NCI-H2107 treated with DMSO at 0.1 percent for 48 hours (cell line): ENCODE data around the gene COL18A1.

Experiments used
- DNase-seq: peaks from one replicate; lab custom pipeline; 2025; ENCODE audit not compliant: unreplicated experiment; lab: John Stamatoyannopoulos, UW

Gene COL18A1

DNA sequence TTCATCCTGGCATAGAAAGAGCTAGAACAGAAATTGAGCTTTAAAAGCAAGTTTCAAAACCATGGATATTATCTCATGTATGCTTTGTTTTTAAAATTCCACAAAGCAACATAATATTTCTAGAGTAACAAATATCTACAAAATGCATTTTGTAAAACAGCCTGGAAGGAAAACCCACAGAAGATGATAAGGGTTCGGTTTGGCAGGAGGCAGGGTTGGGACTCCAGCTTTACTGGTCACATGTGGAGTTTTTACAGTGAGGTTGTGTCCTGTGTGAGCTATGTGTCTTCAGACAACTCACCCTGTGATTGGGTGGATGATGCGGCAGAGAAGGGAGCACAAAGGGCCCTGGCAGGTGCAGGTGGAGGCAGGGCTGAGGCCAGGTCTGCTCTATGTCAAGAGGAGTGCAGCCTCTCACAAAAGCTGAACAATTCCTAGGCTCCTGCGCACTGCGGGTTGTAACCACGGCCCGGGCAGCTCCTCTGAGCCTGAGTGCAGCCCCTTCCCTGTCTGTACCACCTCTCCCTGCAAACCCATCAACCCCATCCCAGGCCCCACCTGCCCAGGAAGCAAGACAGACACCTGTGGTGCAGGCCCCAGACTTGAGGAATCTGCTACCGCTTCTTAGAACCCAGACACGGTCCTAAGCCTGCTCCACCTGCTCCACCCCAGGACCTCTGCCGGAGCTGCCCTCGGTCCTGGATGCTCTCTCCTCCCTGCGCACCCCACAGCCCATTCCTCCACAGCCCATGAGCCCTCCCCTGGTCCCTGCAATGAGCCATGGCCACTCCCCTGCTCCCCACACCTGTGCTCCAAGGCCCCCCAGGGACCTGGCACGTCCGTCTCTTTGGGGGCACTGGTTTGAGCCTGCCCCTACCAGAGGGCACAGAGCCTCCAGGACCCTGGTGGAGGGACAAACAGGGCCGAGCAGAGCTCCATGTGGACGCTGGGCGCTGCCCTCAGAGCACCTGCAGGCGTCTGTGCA lies 2.8 kb upstream of the COL18A1 start:
- DNase-seq: no peak

DNA sequence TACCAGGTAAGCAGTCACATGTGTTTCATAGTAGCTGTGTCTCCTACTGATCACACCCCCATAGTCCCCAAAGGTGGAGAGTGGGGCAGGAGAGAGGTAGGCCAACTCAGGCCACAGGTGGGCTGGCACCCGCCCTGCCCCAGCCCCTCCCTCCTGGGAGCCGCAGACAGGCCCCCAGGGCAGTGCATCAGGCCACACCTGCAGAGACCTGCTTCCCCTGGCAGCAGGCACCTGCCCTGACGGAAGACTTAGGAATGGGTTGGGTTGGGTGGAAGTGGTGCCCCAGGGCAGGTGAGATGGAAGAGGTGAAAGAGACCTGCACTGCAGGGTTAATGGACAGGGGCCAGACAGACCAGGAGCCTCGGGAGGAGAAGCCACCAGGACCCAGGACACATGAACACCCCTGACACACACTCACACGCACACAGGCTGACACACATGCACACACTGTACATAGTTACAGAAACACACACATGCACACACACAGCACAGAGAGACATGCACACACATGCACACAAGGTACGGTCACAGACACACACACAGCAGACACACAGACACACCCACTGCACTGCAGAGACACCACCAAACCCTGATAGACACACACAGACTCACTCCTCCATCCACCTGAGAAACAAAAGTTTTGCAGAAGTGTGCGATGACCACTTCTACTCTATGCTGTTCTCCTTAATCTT lies 1.7 kb upstream of the COL18A1 start:
- DNase-seq: no peak

DNA sequence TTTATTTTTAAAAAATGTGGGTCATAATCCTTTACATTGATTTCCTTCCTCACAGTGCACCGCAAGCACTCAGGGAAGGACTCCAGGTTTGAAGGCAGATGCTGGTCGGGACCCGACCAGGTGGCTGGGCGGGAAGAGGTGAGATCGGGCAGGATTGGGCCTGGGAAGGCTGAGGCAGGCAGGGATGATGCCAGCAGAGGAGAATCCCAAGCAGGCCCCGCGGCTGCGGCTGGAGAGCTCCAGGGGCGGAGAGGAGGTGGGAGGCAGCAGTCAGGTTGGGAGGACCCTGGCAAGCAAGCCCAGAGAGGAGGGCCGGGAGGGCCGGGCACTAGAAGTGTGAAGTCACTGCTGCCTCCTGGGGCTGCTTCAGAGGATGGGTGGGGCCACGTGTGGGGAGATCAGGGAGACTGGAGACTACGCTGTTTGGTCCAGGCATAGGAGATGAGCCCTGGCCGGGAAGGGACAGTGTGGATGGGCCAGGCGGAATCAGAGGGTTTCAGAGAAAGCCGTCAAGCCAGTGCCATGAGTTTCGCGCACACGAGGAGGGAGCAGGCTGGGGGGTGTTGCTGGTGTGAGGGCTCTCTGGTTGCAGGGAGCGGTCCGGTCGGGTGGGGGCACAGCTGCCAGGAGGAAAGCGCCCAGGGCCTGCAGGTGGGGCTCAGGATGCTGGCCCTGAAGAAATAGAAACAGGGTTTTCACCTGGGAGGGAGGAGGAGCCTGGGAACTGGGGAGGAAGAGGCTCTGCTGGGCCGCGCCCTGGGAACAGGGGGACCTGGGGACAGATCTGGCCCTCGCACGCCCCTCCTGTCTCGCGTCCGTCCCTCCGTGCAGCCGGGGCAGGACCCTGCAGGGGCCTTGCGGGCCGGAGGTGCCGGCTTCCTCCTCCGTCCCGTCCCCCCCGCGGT lies 888 bp upstream of the COL18A1 start:
- no peak for DNase-seq

DNA sequence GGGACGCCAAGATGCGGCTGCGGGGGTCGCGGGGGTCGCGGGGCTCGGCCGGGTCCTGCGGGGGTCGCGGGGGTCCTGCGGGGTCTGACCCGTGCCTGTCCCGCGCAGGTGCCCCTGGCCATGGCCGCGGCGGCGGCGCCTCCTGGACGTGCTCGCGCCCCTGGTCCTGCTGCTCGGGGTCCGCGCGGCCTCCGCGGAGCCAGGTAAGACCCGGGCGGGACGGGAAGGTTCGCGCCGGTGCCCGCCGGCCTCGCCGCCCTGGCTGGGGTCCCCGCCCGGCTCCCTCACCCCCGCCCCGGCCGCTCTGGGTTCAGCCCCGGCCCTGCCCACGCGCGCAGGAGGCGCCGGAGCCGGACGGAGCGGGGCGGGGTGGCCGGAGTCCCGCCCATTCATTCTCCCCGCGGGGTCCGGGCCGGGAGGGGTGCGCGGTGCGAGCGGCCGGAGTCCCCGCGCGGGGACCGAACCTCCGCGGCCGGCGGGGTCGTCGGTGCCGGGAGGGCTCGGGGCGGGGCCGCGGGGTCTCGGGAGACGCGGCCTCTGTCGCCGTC lies 380 bp downstream of the COL18A1 start:
- no peak for DNase-seq

DNA sequence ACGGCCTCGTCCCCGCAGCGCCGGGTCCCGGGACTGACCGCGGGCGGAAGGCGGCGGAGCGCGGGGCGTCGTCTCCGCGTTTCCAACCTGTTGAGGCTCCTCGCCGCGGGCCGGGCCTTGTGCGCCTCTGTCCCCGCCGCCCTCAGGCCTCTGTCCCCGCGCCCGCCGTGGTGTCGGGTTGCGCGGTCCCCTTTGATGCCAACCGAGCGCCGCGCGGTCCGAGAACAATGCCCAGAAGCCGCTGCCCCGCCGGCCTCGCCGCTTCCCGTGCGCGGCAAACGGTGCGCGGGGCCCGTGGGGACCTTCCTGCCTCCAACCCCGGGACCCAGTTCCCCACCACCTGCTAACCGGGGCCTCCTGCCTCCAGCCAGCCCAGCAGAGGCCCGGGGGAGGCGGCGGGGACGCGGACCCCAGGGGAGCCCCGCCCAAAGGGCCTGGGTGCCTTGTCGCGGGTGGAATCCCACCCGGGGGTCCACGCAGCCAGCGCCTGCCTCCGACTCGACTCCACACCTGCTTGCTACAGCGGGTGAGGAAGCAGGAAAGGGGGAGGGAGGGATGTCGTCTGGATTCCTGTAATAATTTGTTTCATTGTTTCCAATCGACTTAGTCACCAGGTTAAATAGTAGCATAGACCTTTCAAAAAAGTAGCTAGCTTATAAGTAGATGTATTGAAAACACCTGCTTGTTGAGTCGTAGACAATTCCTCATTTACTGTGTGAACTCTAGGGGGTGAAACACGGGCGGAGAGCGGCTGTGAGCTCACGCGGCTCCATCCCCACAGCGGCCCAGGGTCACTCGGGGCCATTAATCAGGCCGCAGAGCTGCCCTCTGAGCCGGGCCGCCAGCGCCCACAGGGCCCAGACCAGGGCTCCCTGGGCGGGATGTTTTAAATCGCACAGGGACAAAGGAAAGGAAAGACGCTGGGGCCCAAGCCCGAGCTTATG lies 1.1 kb downstream of the COL18A1 start:
- DNase-seq: no peak

DNA sequence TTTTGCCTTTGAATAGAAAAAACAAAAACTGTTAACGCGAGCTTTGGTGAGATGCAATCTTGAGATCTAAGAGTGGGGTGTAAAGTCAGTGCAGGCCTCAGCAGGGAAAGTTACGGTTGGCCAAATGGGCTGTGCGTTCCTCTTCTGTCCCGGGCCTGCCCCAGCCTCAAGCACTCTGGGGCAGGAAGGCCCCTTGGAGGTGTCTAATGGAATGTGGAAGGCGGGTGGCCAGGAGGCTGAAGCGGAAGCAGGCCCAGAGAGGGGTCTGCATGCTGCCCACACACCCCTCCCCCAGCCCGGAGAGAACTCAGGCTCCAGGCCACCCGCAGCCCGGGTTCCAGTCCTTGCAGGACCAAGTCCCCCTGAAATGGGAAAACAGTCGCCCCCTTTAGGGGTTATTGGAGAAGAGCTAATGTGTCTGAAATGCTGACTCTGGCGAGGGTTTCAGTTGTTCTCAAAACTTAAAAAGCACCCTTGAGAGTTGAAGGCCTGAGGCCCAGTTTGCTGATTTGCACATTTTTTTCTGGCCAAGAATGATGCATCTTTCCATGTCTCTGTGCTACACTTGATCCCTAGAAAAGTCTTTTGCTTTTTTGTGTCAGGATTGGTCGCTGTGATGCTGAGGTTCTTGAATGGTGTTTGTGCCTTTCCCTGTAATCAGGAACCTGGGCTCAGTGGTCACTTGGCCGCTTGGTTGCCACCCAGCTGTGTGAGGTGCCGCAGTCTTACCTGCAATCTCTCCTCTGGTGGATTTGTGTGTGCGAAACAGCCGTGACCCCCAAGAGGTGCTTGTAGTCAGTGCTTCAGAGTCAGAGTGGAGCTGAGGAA lies 2.0 kb downstream of the COL18A1 start:
- DNase-seq: no peak

DNA sequence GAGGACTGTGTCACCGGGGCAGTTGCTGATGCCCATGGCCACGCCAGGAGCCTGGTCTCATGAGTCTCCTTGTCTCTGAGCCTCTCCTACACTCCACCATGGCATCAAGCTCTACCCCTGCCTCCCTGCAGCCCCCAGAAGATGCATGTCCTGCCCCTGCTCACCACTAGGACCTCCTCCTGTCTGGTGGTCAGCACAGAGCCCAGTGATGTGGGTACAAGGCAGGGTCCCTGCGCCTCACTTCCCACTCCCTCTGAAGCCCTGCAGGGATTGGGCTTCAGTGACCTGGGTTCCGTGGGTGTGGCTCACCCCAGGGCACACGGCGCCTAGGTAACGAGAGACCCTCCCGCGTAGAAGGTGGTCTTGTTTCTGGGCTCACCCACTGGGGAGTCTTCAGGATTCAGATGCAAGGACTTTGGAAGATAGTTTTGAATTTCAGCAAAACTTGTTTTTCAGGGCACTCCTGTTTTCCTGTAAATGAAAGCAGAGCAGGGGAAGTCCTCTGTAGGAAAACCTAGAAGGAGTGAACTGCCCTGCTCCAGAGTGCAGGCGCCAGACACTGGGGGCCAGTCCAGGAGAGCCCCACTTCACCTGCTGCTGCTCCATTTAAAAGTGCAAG lies 2.8 kb downstream of the COL18A1 start:
- DNase-seq: no peak

DNA sequence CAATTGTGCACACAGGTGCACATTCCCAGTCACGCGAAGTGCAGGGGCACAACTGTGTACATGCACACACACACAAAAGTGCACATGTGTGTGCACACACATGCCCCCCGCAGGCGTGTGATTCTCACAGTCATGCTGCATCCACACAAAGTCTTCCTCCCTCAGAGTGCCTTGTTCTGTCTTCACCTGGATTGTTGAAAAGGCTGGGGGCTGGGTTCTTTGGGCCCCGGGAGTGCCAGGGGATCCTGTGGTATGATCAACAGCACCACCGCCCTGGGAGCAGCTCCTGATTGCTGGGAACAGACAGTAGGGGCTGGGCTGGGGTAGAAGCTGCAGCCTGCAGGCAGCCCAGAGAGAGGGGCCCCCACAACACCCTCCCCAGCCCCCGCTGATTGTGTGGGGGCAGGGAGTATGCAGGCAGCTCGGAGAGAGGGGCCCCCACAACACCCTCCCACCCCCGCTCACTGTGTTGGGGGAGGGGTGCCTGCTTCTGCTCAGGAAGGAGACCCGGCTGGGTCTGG lies 3.4 kb downstream of the COL18A1 start:
- DNase-seq: no peak

DNA sequence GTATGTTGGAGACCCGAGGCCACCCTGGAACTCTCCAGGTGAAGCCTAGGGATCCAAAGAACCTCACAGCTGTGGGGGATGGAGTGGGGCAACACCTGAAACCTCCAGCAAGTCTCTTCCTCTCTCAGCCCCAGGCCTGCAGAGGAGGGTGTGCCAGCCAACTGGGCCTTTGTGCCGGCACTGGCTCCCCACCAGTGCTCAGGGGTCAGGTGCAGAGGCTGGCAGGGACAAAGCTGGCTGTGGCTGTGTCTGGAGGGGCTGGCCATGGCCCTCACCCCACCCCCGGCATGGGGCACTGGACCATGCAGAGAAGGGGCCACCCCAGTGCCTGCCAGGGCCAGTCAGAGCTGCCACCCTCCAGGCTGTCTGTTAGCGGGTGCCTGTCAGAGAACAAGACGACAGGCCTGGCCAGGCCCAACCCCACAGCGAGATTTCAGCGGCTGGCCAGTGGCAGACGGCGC lies 3.9 kb downstream of the COL18A1 start:
- DNase-seq: no peak

DNA sequence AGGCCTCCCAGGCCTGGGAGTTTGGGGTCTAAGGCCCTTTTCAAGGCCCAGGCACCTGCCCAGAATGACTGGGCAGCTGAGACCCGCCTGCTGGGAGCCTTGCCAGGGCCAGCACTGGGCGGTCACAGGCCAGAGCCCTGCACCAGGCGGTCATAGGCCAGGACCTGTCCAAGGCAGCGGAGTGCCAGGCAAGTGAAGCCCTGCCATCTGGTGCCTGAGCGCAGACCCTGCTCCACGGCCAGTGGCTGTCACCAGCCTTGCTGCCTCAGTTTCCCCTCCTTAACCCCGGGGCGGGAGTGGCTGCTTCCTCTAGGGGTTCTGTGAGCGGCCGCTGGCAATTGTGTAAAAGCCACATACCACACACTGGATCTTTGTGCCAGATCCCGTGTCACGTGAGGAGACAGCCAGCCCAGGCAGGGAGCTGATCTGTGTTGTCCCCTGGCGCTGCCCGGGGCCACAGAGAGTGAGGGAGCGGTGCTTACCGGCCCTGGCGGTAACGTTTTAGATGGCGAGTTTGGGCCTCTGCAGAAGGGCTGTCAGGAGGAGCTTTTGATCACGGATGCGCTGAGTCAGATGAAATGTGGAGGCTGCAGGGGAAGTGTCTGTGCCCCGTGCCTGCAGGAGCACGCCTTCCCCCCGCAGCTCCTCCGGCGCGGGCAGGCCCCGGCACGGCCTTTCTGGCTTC lies 4.6 kb downstream of the COL18A1 start:
- DNase-seq: no peak

DNA sequence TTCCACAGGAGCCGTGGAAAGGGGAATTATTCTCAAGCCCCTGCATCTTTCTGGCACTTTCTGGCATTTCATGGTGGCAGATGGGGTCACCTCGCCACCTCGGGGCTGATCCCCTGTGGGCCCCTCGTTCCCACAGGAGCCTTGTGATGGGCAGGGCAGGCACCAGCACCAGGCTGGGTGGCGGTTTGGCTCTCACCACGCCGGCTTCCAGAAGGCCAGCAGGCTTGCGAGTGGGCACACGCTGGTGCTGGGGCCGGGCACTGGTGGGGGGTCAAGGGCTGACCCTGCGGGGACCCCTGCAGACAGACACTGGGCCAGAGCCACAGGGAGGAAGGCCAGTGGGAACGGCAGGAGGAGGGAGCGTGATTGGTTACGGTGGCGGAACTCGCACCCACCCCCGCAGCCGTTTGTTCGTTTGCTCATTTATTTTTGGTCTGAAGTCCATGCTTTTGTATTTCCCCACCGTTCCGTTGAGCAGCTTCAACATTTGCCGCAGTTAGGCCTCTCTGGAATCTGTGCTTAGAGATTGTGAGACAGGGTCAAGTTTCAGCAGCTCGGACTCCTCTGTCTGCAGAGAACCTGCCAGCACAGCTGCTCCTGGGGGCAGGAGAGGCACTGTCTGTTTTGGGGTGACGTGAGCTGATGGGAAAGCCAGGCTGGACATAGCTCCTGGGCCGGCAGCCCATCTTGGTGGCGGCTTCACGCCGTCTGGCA lies 5.3 kb downstream of the COL18A1 start:
- DNase-seq: no peak

DNA sequence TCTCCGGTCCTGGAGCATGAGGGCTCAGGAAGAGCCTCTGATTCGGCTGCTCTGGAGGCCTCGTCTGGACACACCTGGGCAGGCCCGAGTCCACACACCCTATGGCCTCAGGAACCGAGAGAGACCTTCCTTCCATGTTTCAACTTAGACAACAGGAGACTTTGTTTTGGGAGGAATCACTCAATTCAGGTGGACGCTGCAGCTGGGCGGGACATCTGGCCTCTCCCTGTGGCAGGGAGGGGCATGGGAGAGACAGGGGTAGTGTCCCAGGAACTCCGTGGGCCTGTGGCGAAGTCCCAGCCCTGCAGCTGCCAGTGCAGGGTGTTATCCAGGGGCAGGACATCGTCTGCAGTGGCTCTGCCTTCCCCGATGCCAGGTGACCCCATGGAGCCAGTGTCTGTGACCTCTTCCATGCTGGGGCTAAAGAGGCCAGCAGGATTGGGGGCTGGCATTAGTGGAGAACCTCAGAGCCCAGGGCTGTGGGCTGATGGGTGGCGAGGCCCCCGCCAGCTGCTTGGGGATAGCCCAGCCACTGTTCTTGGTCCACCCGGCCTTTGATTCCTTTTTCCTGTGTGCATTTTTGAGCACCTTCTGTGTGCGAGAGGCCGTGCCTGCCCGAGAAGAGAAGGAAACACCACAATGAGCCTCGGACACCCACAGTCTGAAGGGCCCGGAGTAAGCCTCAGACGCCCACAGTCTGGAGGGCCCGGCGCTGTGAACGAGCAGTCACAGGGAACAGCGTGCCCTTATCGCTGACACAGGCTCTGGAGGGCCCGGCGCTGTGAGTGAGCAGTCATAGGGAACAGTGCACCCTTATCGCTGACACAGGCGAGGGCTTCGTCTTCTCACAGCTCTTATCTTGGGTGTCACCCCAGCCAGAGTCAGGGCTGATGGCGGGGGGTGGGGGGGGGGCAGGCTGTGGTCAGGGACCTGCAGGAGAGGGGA lies 6.2 kb downstream of the COL18A1 start:
- DNase-seq: no peak

DNA sequence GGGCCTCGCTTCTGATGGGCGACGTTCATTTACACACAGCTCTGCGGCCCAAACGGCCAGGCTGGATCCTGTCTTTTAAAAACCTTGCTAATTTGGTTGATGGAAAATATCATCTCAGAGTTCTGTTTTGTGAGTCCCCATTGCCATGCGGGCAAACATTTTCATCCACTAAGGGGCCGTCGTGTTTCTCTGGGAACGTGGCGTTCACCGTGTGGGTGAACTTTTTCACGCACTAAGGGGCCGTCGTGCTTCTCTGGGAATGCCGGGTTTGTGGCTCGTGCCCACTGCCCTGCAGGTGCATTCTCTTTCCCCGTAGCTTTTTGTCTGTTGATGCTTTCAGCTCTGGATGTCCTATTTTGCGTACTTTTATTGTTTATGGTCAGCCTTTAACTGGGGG lies 6.8 kb downstream of the COL18A1 start:
- no peak for DNase-seq

DNA sequence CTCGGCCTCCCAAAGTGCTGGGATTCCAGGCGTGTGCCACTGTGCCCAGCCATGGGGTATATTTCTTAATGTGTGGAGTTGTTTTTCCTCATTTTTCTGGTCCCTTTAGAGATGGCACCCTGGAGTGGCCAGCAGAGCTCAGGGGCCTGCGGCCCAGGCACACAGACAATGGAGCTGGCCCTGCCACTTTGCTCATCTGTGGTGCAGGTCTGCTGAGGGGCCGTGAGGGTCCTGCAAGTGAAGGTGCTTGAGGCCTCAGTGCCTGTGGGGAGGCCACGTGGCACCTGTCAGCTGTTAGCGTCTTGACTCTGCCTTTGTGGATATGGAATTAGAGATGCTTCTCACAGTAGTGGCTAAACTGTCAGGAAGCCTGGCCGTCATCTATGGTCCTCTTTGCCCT lies 7.5 kb downstream of the COL18A1 start:
- no peak for DNase-seq

DNA sequence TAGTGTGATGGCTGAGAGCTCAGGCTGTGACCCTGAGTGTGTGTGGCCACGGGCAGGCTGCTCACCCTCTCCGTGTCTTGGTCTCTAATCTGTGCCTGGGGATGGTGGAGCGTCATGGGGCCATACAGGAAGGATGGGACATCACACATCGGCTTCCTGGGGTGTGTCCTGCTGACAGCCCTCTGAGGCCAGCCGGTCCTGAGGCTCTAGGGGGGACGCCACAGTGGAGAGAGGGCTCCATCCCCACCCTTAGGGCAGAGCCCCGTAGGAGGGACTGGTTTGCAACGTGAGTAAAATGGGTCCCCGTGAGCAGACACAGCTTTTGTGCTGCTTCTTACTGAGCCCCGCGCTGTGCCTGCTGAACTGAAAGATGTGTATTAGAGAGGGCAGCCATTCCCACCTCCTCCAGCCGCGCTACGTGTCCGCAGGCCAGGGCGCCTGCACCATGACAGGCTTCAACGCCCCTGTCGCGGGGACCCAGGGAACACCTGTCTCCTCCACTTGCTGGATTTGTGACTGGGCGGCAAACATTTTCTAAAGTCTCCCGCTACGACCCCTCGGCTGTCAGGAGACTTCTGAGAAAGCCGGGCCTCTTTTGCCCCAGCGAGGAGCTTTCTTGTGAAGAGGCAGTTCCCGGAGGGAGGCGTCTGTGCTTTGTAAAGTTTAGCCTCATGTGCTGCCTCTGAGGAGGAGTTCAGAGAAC lies 8.1 kb downstream of the COL18A1 start:
- no peak for DNase-seq
